GM18858 (cell line): ENCODE measurements around the gene NAT10.

Experiments used
- ATAC-seq: cut with Tn5 transposase; IDR thresholded peaks from one replicate; pipeline ENCODE4 v1.9.1; 2021; ENCODE audit not compliant: unreplicated experiment

The NAT10 gene

DNA sequence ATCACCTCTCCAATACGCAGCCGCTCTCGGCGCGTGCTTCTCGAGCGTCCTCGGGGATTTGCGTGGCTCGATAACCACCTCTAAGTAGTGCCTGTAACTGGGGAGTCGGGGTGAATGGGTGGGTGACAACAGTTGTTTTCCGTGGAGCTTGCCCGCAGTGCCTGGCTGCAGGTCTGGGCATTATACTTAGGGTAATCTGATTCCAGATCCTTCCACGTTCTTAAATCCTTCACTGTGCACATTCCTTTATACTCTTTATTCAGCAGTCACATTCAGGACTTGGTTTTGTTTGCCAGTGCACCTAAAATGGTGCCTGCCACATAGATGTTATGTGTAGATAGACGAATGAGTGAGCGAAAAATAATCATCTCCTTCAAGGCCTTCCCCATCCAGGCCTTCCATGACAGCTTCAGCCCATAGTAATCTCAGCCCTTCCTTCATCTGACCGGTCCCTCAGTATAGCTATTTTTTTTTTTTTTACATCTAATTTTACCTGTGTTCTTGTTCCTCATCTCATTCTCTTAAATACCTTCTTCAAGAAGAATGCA is 602 bp downstream of the NAT10 start:
- ATAC-seq: no peak

- ATAC-seq: no peak
Observed at GRCh38 chr11:34111722-34112270, 6.4 kb downstream of the NAT10 start.

GRCh38 chr11:34114014-34114413 is 8.6 kb downstream of the NAT10 start:
- ATAC-seq: no peak

DNA sequence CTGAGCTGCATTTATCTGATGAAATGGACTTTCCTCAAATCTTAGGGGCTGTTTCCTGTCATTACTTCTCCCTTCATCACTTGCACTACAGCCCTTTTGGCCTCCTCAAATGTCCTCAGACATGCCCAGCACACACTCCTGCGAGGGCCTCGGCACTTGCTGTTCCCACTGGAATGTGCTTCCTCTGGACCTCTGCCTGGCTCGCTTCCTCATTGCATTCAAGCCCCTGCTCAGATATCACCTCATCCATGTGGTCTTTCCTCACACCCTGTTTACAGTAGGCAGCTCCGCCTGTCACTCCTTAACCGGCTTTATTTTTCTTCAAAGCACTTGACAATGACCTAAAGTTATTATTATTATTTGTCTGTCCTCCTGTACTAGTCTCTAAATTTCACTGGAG is 9.0 kb downstream of the NAT10 start:
- no peak for ATAC-seq

- no peak for ATAC-seq
Observed at GRCh38 chr11:34120651-34121050, 15.2 kb downstream of the NAT10 start.

GRCh38 chr11:34124885-34125668 is 19.6 kb downstream of the NAT10 start:
- ATAC-seq: no peak

GRCh38 chr11:34126959-34127848 is 21.8 kb downstream of the NAT10 start:
- no peak for ATAC-seq

DNA sequence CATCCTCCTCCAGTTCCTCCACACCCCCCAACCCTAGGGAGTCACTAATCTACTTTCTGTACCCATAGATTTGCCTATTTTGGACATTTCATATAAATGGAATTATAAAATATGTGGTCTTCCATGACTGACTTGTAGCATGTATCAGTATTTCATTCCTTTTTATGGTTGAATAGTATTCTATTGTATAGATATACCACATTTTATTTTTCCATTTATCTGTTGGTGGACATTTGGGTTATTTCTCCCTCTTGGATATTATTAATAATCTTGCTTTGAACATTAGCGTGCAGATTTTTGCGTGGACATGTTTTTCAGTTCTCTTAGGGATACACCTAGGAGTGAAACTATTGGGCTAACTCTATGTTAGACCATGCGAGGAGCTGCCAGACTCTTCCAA is 23.4 kb downstream of the NAT10 start:
- ATAC-seq: no peak

DNA sequence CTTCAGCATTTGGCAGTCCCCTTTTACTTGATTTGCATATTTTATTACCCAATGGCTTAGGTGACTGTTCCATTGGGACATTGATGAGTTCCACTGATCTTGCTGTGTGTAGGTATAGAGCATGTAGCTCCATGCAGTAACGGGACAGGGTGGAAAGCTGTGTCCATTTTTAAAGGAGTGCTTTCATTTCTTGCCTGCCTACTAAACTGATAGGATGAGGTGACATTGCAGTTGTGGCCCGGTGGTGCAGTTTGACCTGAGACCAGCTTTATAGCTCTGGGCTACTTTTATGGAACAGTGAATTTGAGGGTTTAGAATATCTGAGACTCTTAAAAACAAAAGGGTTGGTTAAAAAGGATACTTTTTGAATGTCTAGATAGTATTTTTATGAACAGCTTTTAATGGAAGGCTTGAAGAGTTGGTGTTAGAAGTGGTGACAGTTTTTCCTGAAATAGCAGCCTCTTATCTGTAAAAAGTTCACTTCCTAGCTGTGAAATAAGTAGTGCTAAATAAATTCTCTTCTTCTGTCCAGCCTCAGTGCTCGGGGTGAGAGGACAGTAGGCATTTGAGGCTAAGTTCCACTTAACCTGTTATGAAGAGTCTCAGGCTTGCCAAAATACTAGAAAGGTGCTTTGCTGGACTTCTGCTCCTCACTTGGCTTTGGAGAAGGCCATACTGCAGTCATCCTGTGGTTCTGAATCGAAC is 27.0 kb downstream of the NAT10 start:
- no peak for ATAC-seq

- peak; percentile 57 for ATAC-seq
Observed at GRCh38 chr11:34134765-34135164, 29.3 kb downstream of the NAT10 start.

- ATAC-seq: no peak
Observed at GRCh38 chr11:34135439-34135838, 30.0 kb downstream of the NAT10 start.

GRCh38 chr11:34136420-34136819 is 31.0 kb downstream of the NAT10 start:
- no peak for ATAC-seq

DNA sequence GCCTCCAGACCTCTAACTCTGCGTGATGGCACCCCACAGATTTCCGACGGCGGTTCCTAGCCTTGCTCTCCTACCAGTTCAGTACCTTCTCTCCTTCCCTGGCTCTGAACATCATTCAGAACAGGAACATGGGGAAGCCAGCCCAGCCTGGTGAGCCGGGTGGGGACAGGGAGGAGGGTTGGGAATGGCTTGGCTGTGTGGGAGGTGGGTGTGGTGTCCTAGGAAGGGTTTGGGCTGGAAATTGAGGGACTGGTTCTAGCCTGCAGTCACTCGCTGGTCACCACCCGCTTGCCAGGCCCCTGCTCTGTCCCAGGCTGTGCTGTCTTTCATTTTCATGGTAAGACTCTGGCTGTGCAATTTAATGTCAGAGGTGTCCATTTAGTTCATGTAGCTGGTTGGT is 33.9 kb downstream of the NAT10 start:
- no peak for ATAC-seq

- no peak for ATAC-seq
Observed at GRCh38 chr11:34140149-34140548, 34.7 kb downstream of the NAT10 start.

DNA sequence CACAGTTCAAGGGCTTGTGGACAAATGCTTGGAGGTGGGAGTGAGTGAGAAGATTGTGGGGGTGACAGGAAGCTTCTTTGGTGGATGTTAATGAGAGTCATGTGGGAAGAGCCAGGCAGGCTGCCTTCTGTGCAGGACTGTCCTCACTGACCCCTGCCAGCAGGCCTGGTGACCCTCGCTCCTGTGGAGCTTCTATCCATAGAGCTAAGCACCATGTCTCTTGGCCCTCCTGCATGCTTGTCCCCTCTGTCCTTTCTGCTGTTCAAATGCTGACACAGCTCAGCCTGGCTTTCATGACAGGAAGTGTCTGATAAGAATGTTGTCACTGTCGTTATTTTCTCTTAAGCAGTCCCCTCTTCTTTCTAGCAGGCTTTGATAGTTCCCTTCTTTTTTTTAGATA is 37.6 kb downstream of the NAT10 start:
- no peak for ATAC-seq

DNA sequence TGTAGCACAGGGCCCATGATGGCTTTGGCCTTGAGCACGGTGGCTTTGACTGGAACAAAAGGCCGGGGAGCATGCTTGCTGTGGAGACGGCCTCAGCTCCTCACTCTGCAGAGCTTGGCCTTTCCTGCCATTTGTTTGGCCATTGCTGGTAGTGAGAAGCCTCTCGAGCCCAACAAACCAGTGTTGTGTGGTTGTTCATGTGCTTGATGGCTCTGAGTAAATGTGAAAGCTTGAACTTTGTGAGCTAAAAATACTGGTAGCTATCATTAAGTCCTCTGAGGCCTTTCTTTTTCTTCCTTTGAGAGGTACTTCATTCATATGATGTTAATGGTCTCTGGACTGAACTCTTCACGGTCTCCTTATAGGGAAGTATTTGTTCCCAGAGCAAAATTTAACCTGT is 39.6 kb downstream of the NAT10 start:
- ATAC-seq: peak; percentile 71

GRCh38 chr11:34145847-34146381 is 40.5 kb downstream of the NAT10 start:
- ATAC-seq: no peak

GRCh38 chr11:34146411-34146810 is 41.0 kb downstream of the NAT10 start:
- no peak for ATAC-seq

GRCh38 chr11:34146866-34147265 is 41.4 kb downstream of the NAT10 start:
- no peak for ATAC-seq

DNA sequence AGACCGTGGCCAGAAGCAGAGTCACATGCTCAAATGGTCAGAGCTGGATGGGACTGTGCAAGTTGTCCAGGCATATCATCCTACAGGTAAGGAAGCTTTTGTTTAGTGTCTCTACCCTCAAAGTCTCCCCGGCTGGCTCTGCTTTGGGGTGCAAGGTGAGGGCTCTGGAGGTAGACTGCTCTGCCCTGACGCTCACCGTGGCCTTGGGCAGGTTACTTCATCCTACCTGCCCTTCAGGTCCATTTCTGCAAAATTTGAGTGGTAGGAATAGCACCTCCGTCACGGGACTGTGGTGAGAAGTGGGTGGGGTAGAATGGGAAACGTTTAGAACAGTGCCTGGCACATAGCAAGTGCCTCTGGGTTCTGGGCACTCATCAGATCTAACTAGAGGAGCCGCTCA is 42.2 kb downstream of the NAT10 start:
- no peak for ATAC-seq
